ENCODE results near the gene NRSN1. TPM values are rescaled to one million over a fixed set of nuclear protein-coding genes. Genes with fewer than 3 reads are reported as not detected.

The NRSN1 gene
- total and polyA plus RNA-seq, 2 of the 13 experiments (the other 11 are each of a cell fraction or from before 2014, with no cell fraction given): not detected

GRCh38 chr6:24105191-24105590, 20.8 kb upstream of the NRSN1 start (continued):
- no peak for TF ChIP-seq ATF3 (CRISPR knock-in tag; IDR thresholded peaks at IDR 0.05)
- TF ChIP-seq ZNF777 (CRISPR knock-in tag; IDR thresholded peaks at IDR 0.05): no peak

GRCh38 chr6:24106291-24106690, 19.7 kb upstream of the NRSN1 start:
- no peaks in the 10 kb centered on the region for H4K20me1 ChIP-seq (ENCODE audit: insufficient read depth, low read length)
- ATAC-seq (no peak), FAIRE-seq (no peak), DNase-seq (ENCODE audit: low spot score) (no peak)
- no peaks in the 10 kb centered on the region for H3K4me1 ChIP-seq (ENCODE audit: insufficient read depth, low read length)
- no peaks in the 10 kb centered on the region for H3K79me2 ChIP-seq (ENCODE audit: insufficient read depth, low read length)
- in situ Hi-C loops (cut with HindIII; ENCODE audit: extremely low pct_ligation_motif_present, low pct_unique_long_range_greater_than_20kb): no loop called here
- intact Hi-C loops (cut with micrococcal nuclease; ENCODE audit: unreplicated experiment): no loop called here
- CTCF ChIA-PET (ENCODE audit: low intra/inter-chr PET ratio, low total read pairs): no interaction called here
- H3K27ac ChIP-seq (ENCODE audit: extremely low read length, insufficient read depth, low read length): no peak overlapping the region
- no peak overlapping the region for H3K4me3 ChIP-seq (replicated peaks in 1 of 3; ENCODE audit: insufficient read depth in 1 of 3, low read depth in 2 of 3, low read length in 3 of 3)
- H3K4me2 ChIP-seq (ENCODE audit: low read depth, low read length): no peak overlapping the region
- TF ChIP-seq ZNF572 (CRISPR knock-in tag; IDR thresholded peaks at IDR 0.05) (no peak), KLF9 (CRISPR knock-in tag; IDR thresholded peaks at IDR 0.05; ENCODE audit: low read depth) (no peak), HNRNPLL (IDR thresholded peaks at IDR 0.05; ENCODE audit: low read depth, low read length, poor library complexity, severe bottlenecking) (no peak), HMG20A (CRISPR knock-in tag; IDR thresholded peaks at IDR 0.05; ENCODE audit: borderline replicate concordance) (no peak), REL (CRISPR knock-in tag; conservative IDR thresholded peaks at IDR 0.05) (no peak), ZBTB20 (CRISPR knock-in tag; IDR thresholded peaks at IDR 0.05; ENCODE audit: borderline replicate concordance, low read depth) (no peak), ZBTB7A (CRISPR knock-in tag; IDR thresholded peaks at IDR 0.05) (no peak), ZNF20 (CRISPR knock-in tag; IDR thresholded peaks at IDR 0.05) (no peak), CSRNP2 (CRISPR knock-in tag; conservative IDR thresholded peaks at IDR 0.05; ENCODE audit: low read depth) (no peak), CSRNP1 (CRISPR knock-in tag; IDR thresholded peaks at IDR 0.05) (no peak), ZNF776 (CRISPR knock-in tag; IDR thresholded peaks at IDR 0.05) (no peak), ZNF431 (CRISPR knock-in tag; IDR thresholded peaks at IDR 0.05; ENCODE audit: borderline replicate concordance, low read depth) (no peak)
- no peak overlapping the region for H2AFZ ChIP-seq (ENCODE audit: low read length)
- no peak overlapping the region for H3K9ac ChIP-seq (ENCODE audit: insufficient read depth, low read depth, low read length)
- H3K27me3 ChIP-seq (ENCODE audit: control insufficient read depth in 1 of 2, insufficient read depth in 2 of 2, low read length in 2 of 2): no peaks in the 10 kb centered on the region
- H3K9me3 ChIP-seq (ENCODE audit: low read length): no peaks in the 10 kb centered on the region
- POLR2A ChIA-PET: no interaction called here
- 21% methylated on average over 5 of the region's 5 CpGs for WGBS (ENCODE audit: low lambda C conversion rate)
- BruUV-seq (replicated peaks): no TSS peak
- no peaks in the 10 kb centered on the region for H3K36me3 ChIP-seq (replicated peaks in 1 of 2; ENCODE audit: control insufficient read depth in 1 of 2, insufficient read depth in 2 of 2, low read length in 2 of 2)
